ENCODE measurements around the gene CHL1. TPM values are rescaled to one million over a fixed set of nuclear protein-coding genes. Genes with fewer than 3 reads are reported as not detected.

The CHL1 gene
- total RNA-seq = not detected in 2 replicates

DNA sequence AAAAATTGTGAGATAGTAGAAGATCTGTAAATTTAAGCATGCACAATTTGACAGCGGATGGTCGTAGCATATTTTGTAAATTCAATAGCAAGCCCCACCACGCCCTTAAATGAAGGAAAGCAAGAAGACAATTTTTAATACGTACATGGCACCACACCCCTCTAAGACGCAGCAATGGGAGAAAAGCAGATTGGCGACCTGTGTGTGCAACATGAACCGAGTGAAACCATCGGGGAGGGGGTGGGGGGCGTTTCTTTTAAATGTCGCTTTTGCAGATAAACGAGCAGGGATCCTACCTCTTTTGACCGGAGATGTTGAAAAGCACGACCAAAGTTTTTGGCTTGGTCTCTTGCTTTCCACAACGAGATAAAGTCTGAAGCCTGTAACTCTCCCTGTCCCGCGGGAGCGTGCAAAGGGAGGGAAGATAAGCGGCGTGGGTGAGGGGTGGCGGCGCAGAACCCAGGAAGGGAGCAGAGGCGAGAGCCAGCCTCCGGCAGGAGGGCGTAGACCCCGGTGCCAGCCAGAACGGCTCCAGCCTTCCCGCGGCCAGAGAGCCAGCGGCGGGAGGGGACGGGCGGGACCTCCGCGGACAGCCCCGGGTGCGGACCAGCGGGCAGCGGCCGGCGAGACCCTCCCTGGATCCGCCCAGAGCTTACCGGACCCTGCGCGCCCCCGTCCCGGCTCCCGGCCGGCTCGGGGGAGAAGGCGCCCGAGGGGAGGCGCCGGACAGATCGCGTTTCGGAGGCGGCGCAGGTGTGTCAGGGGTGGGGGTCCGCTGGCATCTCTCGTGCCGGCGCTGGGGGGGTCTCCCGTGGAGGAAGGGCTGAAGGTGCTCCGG is at the start of gene CHL1:
Gene CHL1 (plus strand): TSS at position 453 of the 838 bp plus-strand sequence. CDS start 123,014 bp downstream, outside the sequence.
- peaks cover 24% of the 10 kb centered on the region for H3K27me3 Mint-ChIP-seq
- H3K4me3 Mint-ChIP-seq = no peak within 1 kb of the TSS
- no peak within 1 kb of the TSS for H3K27ac Mint-ChIP-seq
- no peak for DNase-seq
- peaks cover 4% of the 10 kb centered on the region for H3K4me1 Mint-ChIP-seq
- H3K9me3 Mint-ChIP-seq = peaks cover 3% of the 10 kb centered on the region
- no peaks in the 10 kb centered on the region for H3K36me3 Mint-ChIP-seq (ENCODE audit: low read depth)
- intact Hi-C loops (cut with micrococcal nuclease) = no loop called here

DNA sequence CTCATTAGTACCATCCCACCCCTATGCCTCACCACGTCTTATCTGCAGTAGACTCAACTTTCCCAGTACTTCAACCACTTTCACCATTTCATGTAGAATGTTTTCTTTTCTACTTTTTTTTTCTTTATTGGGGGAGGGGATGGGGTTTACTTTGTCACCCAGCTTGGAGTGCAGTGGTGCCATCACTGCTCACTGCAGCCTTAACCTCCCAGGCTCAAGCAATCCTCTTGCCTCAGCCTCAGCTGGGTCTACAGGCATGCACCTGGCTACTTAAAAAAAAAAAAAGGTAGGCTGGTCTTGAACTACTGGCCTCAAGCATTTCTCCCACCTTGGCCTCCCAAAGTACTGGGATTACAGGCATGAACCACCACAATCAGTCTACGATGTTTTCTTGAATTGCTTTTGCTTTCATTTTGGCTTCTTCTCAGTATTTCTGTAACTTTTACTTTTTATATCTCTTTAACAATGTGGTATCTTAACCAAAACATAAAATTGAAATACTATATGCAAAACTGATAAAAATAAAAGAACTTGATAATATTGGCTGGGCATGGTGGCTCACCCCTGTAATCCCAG is 44.9 kb upstream of the CHL1 start:
- Mint-ChIP-seq H3K36me3 (ENCODE audit: low read depth) (no peaks in the 10 kb centered on the region), H3K4me1 (no peaks in the 10 kb centered on the region), H3K27ac (no peak overlapping the region), H3K27me3 (no peaks in the 10 kb centered on the region), H3K4me3 (no peak overlapping the region), H3K9me3 (no peaks in the 10 kb centered on the region)
- DNase-seq = no peak
- intact Hi-C loops (cut with micrococcal nuclease) = no loop called here

GRCh38 chr3:159974-160373 is 36.6 kb upstream of the CHL1 start:
- no peak for DNase-seq
- Mint-ChIP-seq H3K4me3 (no peak overlapping the region), H3K27me3 (no peaks in the 10 kb centered on the region), H3K4me1 (no peaks in the 10 kb centered on the region), H3K27ac (no peak overlapping the region), H3K9me3 (no peaks in the 10 kb centered on the region), H3K36me3 (ENCODE audit: low read depth) (no peaks in the 10 kb centered on the region)
- intact Hi-C loops (cut with micrococcal nuclease) = no loop called here

- no peak for DNase-seq
- Mint-ChIP-seq H3K4me3 (no peak overlapping the region), H3K27ac (no peak overlapping the region), H3K4me1 (no peaks in the 10 kb centered on the region), H3K36me3 (ENCODE audit: low read depth) (no peaks in the 10 kb centered on the region), H3K27me3 (no peaks in the 10 kb centered on the region), H3K9me3 (no peaks in the 10 kb centered on the region)
- intact Hi-C loops (cut with micrococcal nuclease) = no loop called here
These were observed 30.5 kb upstream of the CHL1 start for GRCh38 chr3:166071-166470.

DNA sequence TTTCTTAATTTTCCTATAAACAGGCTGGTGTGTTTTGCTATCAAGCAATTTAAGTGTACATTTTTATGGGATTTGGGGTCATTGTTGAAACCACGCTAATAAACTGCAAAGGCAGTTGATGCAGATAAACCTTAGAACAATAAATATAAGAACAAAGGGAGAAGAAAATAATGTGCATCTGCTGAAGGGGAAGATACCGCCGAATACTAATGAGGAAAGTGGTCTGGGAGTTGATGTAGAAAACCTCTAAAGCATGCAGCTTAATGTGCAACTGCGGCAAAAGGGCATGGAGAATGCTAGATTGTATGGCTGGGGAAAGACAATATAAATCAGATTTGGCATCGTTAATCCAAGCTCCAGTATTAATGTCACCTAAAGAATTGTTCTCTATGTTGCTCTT is 29.8 kb upstream of the CHL1 start:
- no peaks in the 10 kb centered on the region for H3K4me1 Mint-ChIP-seq
- no peaks in the 10 kb centered on the region for H3K9me3 Mint-ChIP-seq
- H3K27me3 Mint-ChIP-seq = no peaks in the 10 kb centered on the region
- DNase-seq = no peak
- intact Hi-C loops (cut with micrococcal nuclease) = no loop called here
- no peak overlapping the region for H3K4me3 Mint-ChIP-seq
- H3K36me3 Mint-ChIP-seq (ENCODE audit: low read depth) = no peaks in the 10 kb centered on the region
- no peak overlapping the region for H3K27ac Mint-ChIP-seq

- Mint-ChIP-seq H3K4me3 (no peak overlapping the region), H3K27me3 (no peaks in the 10 kb centered on the region), H3K9me3 (no peaks in the 10 kb centered on the region), H3K27ac (no peak overlapping the region), H3K36me3 (ENCODE audit: low read depth) (no peaks in the 10 kb centered on the region), H3K4me1 (no peaks in the 10 kb centered on the region)
- intact Hi-C loops (cut with micrococcal nuclease) = no loop called here
- no peak for DNase-seq
These were observed 22.7 kb upstream of the CHL1 start for GRCh38 chr3:173886-174285.

- intact Hi-C loops (cut with micrococcal nuclease) = no loop called here
These were observed 11.6 kb upstream of the CHL1 start for GRCh38 chr3:184976-185375.

GRCh38 chr3:192215-192929 is 4.2 kb upstream of the CHL1 start:
- Mint-ChIP-seq H3K27ac (no peak overlapping the region), H3K27me3 (peaks cover 15% of the 10 kb centered on the region), H3K4me3 (no peak overlapping the region), H3K9me3 (peaks cover 3% of the 10 kb centered on the region), H3K36me3 (ENCODE audit: low read depth) (no peaks in the 10 kb centered on the region), H3K4me1 (peaks cover 4% of the 10 kb centered on the region)
- no peak for DNase-seq
- intact Hi-C loops (cut with micrococcal nuclease) = no loop called here

More at GRCh38 chr3:184976-185375, 11.6 kb upstream of the CHL1 start:
- Mint-ChIP-seq H3K27ac (no peak overlapping the region), H3K27me3 (no peaks in the 10 kb centered on the region), H3K4me1 (no peaks in the 10 kb centered on the region), H3K4me3 (no peak overlapping the region), H3K9me3 (no peaks in the 10 kb centered on the region), H3K36me3 (ENCODE audit: low read depth) (no peaks in the 10 kb centered on the region)
- DNase-seq = no peak

- no peaks in the 10 kb centered on the region for H3K36me3 Mint-ChIP-seq (ENCODE audit: low read depth)
- no peak for DNase-seq
- H3K9me3 Mint-ChIP-seq = peaks cover 3% of the 10 kb centered on the region
- H3K4me1 Mint-ChIP-seq = peaks cover 4% of the 10 kb centered on the region
- intact Hi-C loops (cut with micrococcal nuclease) = no loop called here
- H3K27ac Mint-ChIP-seq = no peak overlapping the region
- H3K4me3 Mint-ChIP-seq = no peak overlapping the region
- peaks cover 21% of the 10 kb centered on the region for H3K27me3 Mint-ChIP-seq
These were observed 2.6 kb upstream of the CHL1 start for GRCh38 chr3:194001-194400.

- intact Hi-C loops (cut with micrococcal nuclease) = no loop called here
- DNase-seq = no peak
- Mint-ChIP-seq H3K27me3 (peaks cover 22% of the 10 kb centered on the region), H3K9me3 (peaks cover 3% of the 10 kb centered on the region), H3K4me1 (peaks cover 4% of the 10 kb centered on the region), H3K27ac (no peak overlapping the region), H3K4me3 (no peak overlapping the region), H3K36me3 (ENCODE audit: low read depth) (no peaks in the 10 kb centered on the region)
These were observed 2.1 kb upstream of the CHL1 start for GRCh38 chr3:194421-194820.

DNA sequence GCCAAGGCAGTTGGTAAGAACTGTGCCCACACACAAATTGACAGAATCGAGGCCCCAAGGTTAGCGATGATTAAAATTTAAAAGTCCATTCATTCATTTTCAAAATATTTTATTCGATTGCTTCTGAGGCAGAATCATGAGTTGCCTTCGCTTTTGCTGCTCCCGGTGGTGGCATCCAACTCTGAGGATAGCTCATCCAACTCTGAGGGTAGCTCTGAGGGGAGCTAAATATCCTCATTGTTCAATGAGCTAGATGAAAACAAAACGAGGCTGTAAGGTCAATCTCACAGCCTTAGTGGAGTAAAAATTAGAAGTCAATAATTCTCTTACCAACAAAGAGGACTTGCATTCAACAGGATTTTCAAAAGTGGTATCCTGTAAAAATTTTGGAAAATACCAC is 897 bp upstream of the CHL1 start:
- H3K36me3 Mint-ChIP-seq (ENCODE audit: low read depth) = no peaks in the 10 kb centered on the region
- H3K4me1 Mint-ChIP-seq = peaks cover 4% of the 10 kb centered on the region
- H3K27me3 Mint-ChIP-seq = peaks cover 24% of the 10 kb centered on the region
- no peak for DNase-seq
- intact Hi-C loops (cut with micrococcal nuclease) = no loop called here
- H3K27ac Mint-ChIP-seq = no peak overlapping the region
- H3K4me3 Mint-ChIP-seq = no peak overlapping the region
- peaks cover 3% of the 10 kb centered on the region for H3K9me3 Mint-ChIP-seq

GRCh38 chr3:197149-197827 is 725 bp downstream of the CHL1 start:
- H3K4me1 Mint-ChIP-seq = peaks cover 4% of the 10 kb centered on the region

GRCh38 chr3:197828-198491 is 1.4 kb downstream of the CHL1 start:
- Mint-ChIP-seq H3K4me1 (peaks cover 4% of the 10 kb centered on the region), H3K27me3 (peaks cover 24% of the 10 kb centered on the region), H3K27ac (no peak overlapping the region), H3K4me3 (no peak overlapping the region), H3K9me3 (peaks cover 3% of the 10 kb centered on the region), H3K36me3 (ENCODE audit: low read depth) (no peaks in the 10 kb centered on the region)
- DNase-seq = no peak
- intact Hi-C loops (cut with micrococcal nuclease) = no loop called here

More at GRCh38 chr3:197149-197827, 725 bp downstream of the CHL1 start:
- H3K27ac Mint-ChIP-seq = no peak overlapping the region
- DNase-seq = no peak
- H3K36me3 Mint-ChIP-seq (ENCODE audit: low read depth) = no peaks in the 10 kb centered on the region
- H3K9me3 Mint-ChIP-seq = peaks cover 3% of the 10 kb centered on the region
- H3K4me3 Mint-ChIP-seq = no peak overlapping the region
- intact Hi-C loops (cut with micrococcal nuclease) = no loop called here
- peaks cover 24% of the 10 kb centered on the region for H3K27me3 Mint-ChIP-seq
